GM18951 (cell line): ENCODE results near the gene LATS2.

Experiments
- POLR2A ChIP-seq: IDR thresholded peaks from 4 replicates; pipeline ENCODE4 v1.6.1; 2011; ENCODE audit warnings: mild to moderate bottlenecking; ENCODE audit not compliant: insufficient read length, insufficient read depth; ENCODE audit errors: extremely low read depth
- in situ Hi-C: fragments of 300-500 bp; cut with MboI; formaldehyde crosslinking; loops from one replicate; pipeline ENCODE4 v1.12.0; 2022; ENCODE audit warnings: low sequenced_read_pairs, mixed read lengths, inconsistent platforms; ENCODE audit not compliant: unreplicated experiment

LATS2 gene

GRCh38 chr13:21048901-21049698, 12.3 kb downstream of the LATS2 start:
- in situ Hi-C loops: no loop called here

GRCh38 chr13:21047591-21048282, 13.6 kb downstream of the LATS2 start:
- TF ChIP-seq POLR2A: no peak
- in situ Hi-C loops: no loop called here

More at GRCh38 chr13:21048901-21049698, 12.3 kb downstream of the LATS2 start:
- TF ChIP-seq POLR2A: no peak

GRCh38 chr13:21047087-21047486, 14.3 kb downstream of the LATS2 start:
- TF ChIP-seq POLR2A: no peak
- in situ Hi-C loops: no loop called here

GRCh38 chr13:21046203-21046602, 15.2 kb downstream of the LATS2 start:
- no peak for TF ChIP-seq POLR2A
- in situ Hi-C loops: no loop called here

GRCh38 chr13:21045100-21045499, 16.3 kb downstream of the LATS2 start:
- in situ Hi-C loops: no loop called here
- TF ChIP-seq POLR2A: no peak

GRCh38 chr13:21043898-21044297, 17.5 kb downstream of the LATS2 start:
- TF ChIP-seq POLR2A: no peak
- in situ Hi-C loops: no loop called here

GRCh38 chr13:21040120-21040826, 21.1 kb downstream of the LATS2 start:
- TF ChIP-seq POLR2A: no peak
- in situ Hi-C loops: no loop called here

GRCh38 chr13:21039097-21039800, 22.1 kb downstream of the LATS2 start:
- no peak for TF ChIP-seq POLR2A
- in situ Hi-C loops: no loop called here

- no peak for TF ChIP-seq POLR2A
- in situ Hi-C loops: no loop called here
Measured at GRCh38 chr13:21037656-21038055, 23.7 kb downstream of the LATS2 start.

GRCh38 chr13:21035498-21035897, 25.9 kb downstream of the LATS2 start:
- no peak for TF ChIP-seq POLR2A

GRCh38 chr13:21034603-21035191, 26.7 kb downstream of the LATS2 start:
- in situ Hi-C loops: no loop called here
- TF ChIP-seq POLR2A: no peak

More at GRCh38 chr13:21035498-21035897, 25.9 kb downstream of the LATS2 start:
- in situ Hi-C loops: no loop called here

GRCh38 chr13:21033856-21034602, 27.4 kb downstream of the LATS2 start:
- no peak for TF ChIP-seq POLR2A

More at GRCh38 chr13:21033856-21034602, 27.4 kb downstream of the LATS2 start:
- in situ Hi-C loops: no loop called here
